T1000 (cell line): ENCODE data around the gene CLIC1.

Experiments used
- DNase-seq: peaks from one replicate; lab custom pipeline; 2025; ENCODE audit warnings: mixed read lengths; lab: John Stamatoyannopoulos, UW

CLIC1 gene

GRCh38 chr6:31701666-31702404 lies 34.5 kb downstream of the CLIC1 start:
- no peak for DNase-seq

- DNase-seq, result no peak
These were observed 35.5 kb downstream of the CLIC1 start for GRCh38 chr6:31700740-31701401.

- DNase-seq, result no peak
These were observed 38.8 kb downstream of the CLIC1 start for GRCh38 chr6:31697555-31697954.

GRCh38 chr6:31693535-31693934 lies 42.8 kb downstream of the CLIC1 start:
- DNase-seq, result no peak

- DNase-seq, result no peak
These were observed 43.4 kb downstream of the CLIC1 start for GRCh38 chr6:31692886-31693285.

GRCh38 chr6:31692353-31692752 lies 44.0 kb downstream of the CLIC1 start:
- no peak for DNase-seq

GRCh38 chr6:31691564-31692108 lies 44.7 kb downstream of the CLIC1 start:
- DNase-seq, result no peak

GRCh38 chr6:31691078-31691463 lies 45.3 kb downstream of the CLIC1 start:
- DNase-seq, result no peak

GRCh38 chr6:31690231-31691077 lies 45.9 kb downstream of the CLIC1 start:
- DNase-seq, result no peak

- no peak for DNase-seq
These were observed 46.9 kb downstream of the CLIC1 start for GRCh38 chr6:31689249-31690110.

GRCh38 chr6:31687860-31688693 lies 48.3 kb downstream of the CLIC1 start:
- DNase-seq, result no peak

GRCh38 chr6:31687321-31687720 lies 49.0 kb downstream of the CLIC1 start:
- no peak for DNase-seq

- no peak for DNase-seq
These were observed 49.8 kb downstream of the CLIC1 start for GRCh38 chr6:31686483-31686882.

- DNase-seq, result no peak
These were observed 52.7 kb downstream of the CLIC1 start for GRCh38 chr6:31683591-31683990.

GRCh38 chr6:31681135-31681671 lies 55.1 kb downstream of the CLIC1 start:
- DNase-seq, result no peak
